SK-N-SH (cell line): ENCODE measurements around the gene PSMD8. TPM values are rescaled to one million over a fixed set of nuclear protein-coding genes. Genes with fewer than 3 reads are reported as not detected.

Experiments used
- CTCF ChIA-PET: fragments of 300-600, 350-600 bp; formaldehyde crosslinking; extraction: SDS; loops from one replicate; lab custom pipeline; 2021; lab: Yijun Ruan, JAX
- POLR2A ChIA-PET: fragments of 350-600 bp; sonication (Branson Sonifier 250); formaldehyde crosslinking; extraction: SDS; loops from one replicate; lab custom pipeline; 2020; ENCODE audit warnings: antibody characterized with exemption, inconsistent platforms; lab: Yijun Ruan, JAX
- DNase-seq: peaks from one replicate; pipeline ENCODE4 v3.0.0; 2012
- H2AFZ ChIP-seq: fragments of 200-600 bp; sonication (generic); 2 replicates; pipeline ENCODE4 v1.8.1; 2016; ENCODE audit warnings: antibody characterized with exemption, mild to moderate bottlenecking, low read depth
- H3F3A ChIP-seq: fragments of 200-600 bp; sonication (generic); replicated peaks from 2 replicates; pipeline ENCODE3; 2016; ENCODE audit warnings: antibody characterized with exemption, mild to moderate bottlenecking; ENCODE audit not compliant: insufficient read depth
- H3K27ac ChIP-seq, 2 experiments: fragments of 200-500 bp in 1 of 2; fragments of 200-600 bp in 1 of 2; sonication (Bioruptor generic) in 1 of 2; sonication (generic), shearing (Covaris generic) in 1 of 2; 2 replicates each; pipeline versions ENCODE4 v1.5.1 to v1.6.1; 2014 to 2016; ENCODE audit warnings: low read depth in 2 of 2, inconsistent platforms in 1 of 2, low read length in 1 of 2, mild to moderate bottlenecking in 1 of 2, mixed read lengths in 1 of 2
- H3K27me3 ChIP-seq: fragments of 200-600 bp; sonication (generic), shearing (Covaris generic); 2 replicates; pipeline ENCODE4 v1.6.1; 2016; ENCODE audit warnings: mixed run types; ENCODE audit not compliant: insufficient read depth
- H3K36me3 ChIP-seq, 2 experiments: fragments of 200-500 bp in 1 of 2; fragments of 200-600 bp in 1 of 2; sonication (Bioruptor generic) in 1 of 2; sonication (generic) in 1 of 2; replicated peaks in 1 of 2; 2 replicates each; pipeline versions ENCODE3 to v1.5.1; 2014 to 2016; ENCODE audit warnings: low read length in 1 of 2, mild to moderate bottlenecking in 1 of 2; ENCODE audit not compliant: insufficient read depth in 2 of 2, control insufficient read depth in 1 of 2
- H3K4me1 ChIP-seq, 2 experiments: fragments of 200-500 bp in 1 of 2; fragments of 200-600 bp in 1 of 2; sonication (Bioruptor generic) in 1 of 2; sonication (generic), shearing (Covaris generic) in 1 of 2; 2 replicates each; pipeline versions ENCODE4 v1.5.1 to v1.6.1; 2014 to 2016; ENCODE audit warnings: low read depth in 1 of 2, low read length in 1 of 2, mixed run types in 1 of 2; ENCODE audit not compliant: insufficient read depth in 2 of 2, control insufficient read depth in 1 of 2
- H3K4me2 ChIP-seq: fragments of 200-600 bp; sonication (generic), shearing (Covaris generic); 2 replicates; pipeline ENCODE4 v1.6.1; 2017; ENCODE audit warnings: mixed run types
- H3K4me3 ChIP-seq, 2 experiments: fragments of 200-500 bp in 1 of 2; fragments of 200-600 bp in 1 of 2; sonication (Bioruptor generic) in 1 of 2; sonication (generic), shearing (Covaris generic) in 1 of 2; 2 replicates each; pipeline versions ENCODE4 v1.5.1 to v1.8.1; 2014 to 2016; ENCODE audit warnings: low read depth in 2 of 2, inconsistent platforms in 1 of 2, low read length in 1 of 2, mild to moderate bottlenecking in 1 of 2, mixed read lengths in 1 of 2, moderate library complexity in 1 of 2
- H3K79me2 ChIP-seq: fragments of 200-600 bp; sonication (generic); 2 replicates; pipeline ENCODE4 v1.8.1; 2017; ENCODE audit warnings: mild to moderate bottlenecking; ENCODE audit not compliant: insufficient read depth
- H3K9ac ChIP-seq: fragments of 200-600 bp; sonication (generic); 2 replicates; pipeline ENCODE4 v1.6.1; 2017; ENCODE audit warnings: mixed run types
- H3K9me2 ChIP-seq: fragments of 200-600 bp; sonication (generic); 2 replicates; pipeline ENCODE4 v1.6.1; 2017; ENCODE audit warnings: mixed run types
- H3K9me3 ChIP-seq: fragments of 200-600 bp; sonication (generic); 2 replicates; pipeline ENCODE4 v1.6.1; 2017; ENCODE audit warnings: mixed run types, mild to moderate bottlenecking, moderate library complexity
- H4K20me1 ChIP-seq: fragments of 200-600 bp; sonication (generic); 2 replicates; pipeline ENCODE4 v1.6.1; 2017; ENCODE audit warnings: mild to moderate bottlenecking, mixed run types; ENCODE audit not compliant: insufficient read depth
- CHD2 ChIP-seq: fragments of 150-350 bp; IDR thresholded peaks from 2 replicates; pipeline ENCODE4 v1.6.1; 2018; ENCODE audit warnings: low read length; ENCODE audit not compliant: partially characterized antibody
- EP300 ChIP-seq, 2 experiments: IDR thresholded peaks; 2 replicates each; pipeline versions ENCODE4 v1.4.0 to v1.6.1; 2012; ENCODE audit warnings: borderline replicate concordance in 1 of 2, low read depth in 1 of 2, low read length in 1 of 2
- EZH2phosphoT487 ChIP-seq: fragments of 200-600 bp; sonication (generic); IDR thresholded peaks from 2 replicates; pipeline ENCODE4 v1.6.1; 2017; ENCODE audit warnings: low read depth, mixed run types, mild to moderate bottlenecking, antibody characterized with exemption, moderate library complexity, borderline replicate concordance
- FOSL2 ChIP-seq: IDR thresholded peaks from 2 replicates; pipeline ENCODE4 v1.4.0; 2012; ENCODE audit warnings: low read depth, mild to moderate bottlenecking, moderate library complexity, borderline replicate concordance
- GABPA ChIP-seq: IDR thresholded peaks from 2 replicates; pipeline ENCODE4 v1.4.0; 2012; ENCODE audit warnings: low read depth, mild to moderate bottlenecking
- GATA2 ChIP-seq: sonication (generic); formaldehyde crosslinking; IDR thresholded peaks from 2 replicates; pipeline ENCODE4 v1.5.0; 2020; ENCODE audit warnings: mild to moderate bottlenecking, missing genetic modification reagents
- JUND ChIP-seq: IDR thresholded peaks from 2 replicates; pipeline ENCODE4 v1.4.0; 2012
- MXI1 ChIP-seq: IDR thresholded peaks from 2 replicates; pipeline ENCODE4 v1.6.1; 2012; ENCODE audit warnings: mild to moderate bottlenecking, low read depth, low read length, improper control_type of control experiment
- NRF1 ChIP-seq: IDR thresholded peaks from 2 replicates; pipeline ENCODE4 v1.6.1; 2012; ENCODE audit warnings: low read depth, mild to moderate bottlenecking, low read length
- POLR2AphosphoS5 ChIP-seq: IDR thresholded peaks from 2 replicates; pipeline ENCODE4 v1.6.1; 2012; ENCODE audit warnings: low read depth, low read length
- RAD21 ChIP-seq: IDR thresholded peaks from 2 replicates; pipeline ENCODE4 v1.6.1; 2012; ENCODE audit warnings: mild to moderate bottlenecking, low read length
- RXRA ChIP-seq: IDR thresholded peaks from 2 replicates; pipeline ENCODE4 v1.4.0; 2012; ENCODE audit warnings: low read depth, mild to moderate bottlenecking, borderline replicate concordance
- SIN3A ChIP-seq: IDR thresholded peaks from 2 replicates; pipeline ENCODE4 v1.6.1; 2012; ENCODE audit warnings: low read depth, mild to moderate bottlenecking, low read length, moderate library complexity, borderline replicate concordance
- TEAD4 ChIP-seq: IDR thresholded peaks from 2 replicates; pipeline ENCODE4 v1.4.0; 2012; ENCODE audit warnings: mild to moderate bottlenecking, borderline replicate concordance; ENCODE audit not compliant: insufficient read depth
- YY1 ChIP-seq: IDR thresholded peaks from 2 replicates; pipeline ENCODE4 v1.4.0; 2012; ENCODE audit warnings: low read depth, mild to moderate bottlenecking
- ZBTB33 ChIP-seq: IDR thresholded peaks from 2 replicates; pipeline ENCODE4 v1.4.0; 2012; ENCODE audit warnings: low read depth, borderline replicate concordance
- WGBS: methylation state at CpG from one replicate; pipeline ENCODE4 v1.1.6; 2017; ENCODE audit warnings: low lambda C conversion rate; 5-methylcytosine and 5-hydroxymethylcytosine counted together
- polyA plus RNA-seq, 3 experiments: library from polyadenylated mRNA; depleted of rRNA; stranded (reverse); fragments of >200 nt; gene quantifications; 2 replicates each; pipeline ENCODE4 v1.2.3, GENCODE V29; 2012
- TF ChIP-seq, protein P1 (sequence below): fragments of 200-600 bp; sonication (generic); IDR thresholded peaks from 2 replicates; pipeline ENCODE4 v1.6.1; 2017; ENCODE audit warnings: antibody characterized with exemption, mild to moderate bottlenecking, moderate library complexity

Gene PSMD8
- polyA plus RNA-seq, 1 of the 3 experiments (the other 2 are of a cell fraction): 400 TPM

- Histone ChIP-seq H3K4me3 (peak overlapping the region; percentile 68 to 96), H2AFZ (peak overlapping the region; percentile 98), H3K27me3 (no peaks in the 10 kb centered on the region), H3K4me1 (peaks cover 0 to 8% of the 10 kb centered on the region in 2 experiments; a peak in 1 of 4 replicates), H3K36me3 (no peaks in the 10 kb centered on the region), H3K79me2 (no peaks in the 10 kb centered on the region), H4K20me1 (no peaks in the 10 kb centered on the region), H3K27ac (peak overlapping the region; percentile 82 to 86), H3K4me2 (peak overlapping the region; percentile 88), H3K9me3 (no peaks in the 10 kb centered on the region)
- POLR2A ChIA-PET: interaction anchor here (2.1 kb wide), 1 partner anchor 38 kb away, joined by 10 read pairs; the partner anchor contains the start of gene PSMD8
- DNase-seq: peak; percentile 92
- TF ChIP-seq CHD2 (peak; percentile 47), POLR2AphosphoS5 (peak; percentile 9; the same call in 1 of the 2 replicates), YY1 (peak; percentile 38; the same call in 1 of the 2 replicates), GABPA (peak; percentile 56; the same call in 1 of the 2 replicates), JUND (no peak)
- TF ChIP-seq, all 33 proteins: peak for 4
- CTCF ChIA-PET: interaction anchor here (0.7 to 7.1 kb wide), 33 partner anchors 9 to 447 kb away, joined by 3 to 76 read pairs (median 5); partner anchors contain the start of genes GGN, KCNK6, PPP1R14A and PSMD8
- H3K9ac ChIP-seq: peak overlapping the region; percentile 57; the same call in 1 of the 2 replicates
- no peaks in the 10 kb centered on the region for H3K9me2 ChIP-seq
- peaks cover 2% of the 10 kb centered on the region for H3F3A ChIP-seq
- under 1% methylated on average over 52 of the region's 52 CpGs for WGBS
These were observed 38.3 kb upstream of the PSMD8 start for GRCh38 chr19:38335949-38336637.

DNA sequence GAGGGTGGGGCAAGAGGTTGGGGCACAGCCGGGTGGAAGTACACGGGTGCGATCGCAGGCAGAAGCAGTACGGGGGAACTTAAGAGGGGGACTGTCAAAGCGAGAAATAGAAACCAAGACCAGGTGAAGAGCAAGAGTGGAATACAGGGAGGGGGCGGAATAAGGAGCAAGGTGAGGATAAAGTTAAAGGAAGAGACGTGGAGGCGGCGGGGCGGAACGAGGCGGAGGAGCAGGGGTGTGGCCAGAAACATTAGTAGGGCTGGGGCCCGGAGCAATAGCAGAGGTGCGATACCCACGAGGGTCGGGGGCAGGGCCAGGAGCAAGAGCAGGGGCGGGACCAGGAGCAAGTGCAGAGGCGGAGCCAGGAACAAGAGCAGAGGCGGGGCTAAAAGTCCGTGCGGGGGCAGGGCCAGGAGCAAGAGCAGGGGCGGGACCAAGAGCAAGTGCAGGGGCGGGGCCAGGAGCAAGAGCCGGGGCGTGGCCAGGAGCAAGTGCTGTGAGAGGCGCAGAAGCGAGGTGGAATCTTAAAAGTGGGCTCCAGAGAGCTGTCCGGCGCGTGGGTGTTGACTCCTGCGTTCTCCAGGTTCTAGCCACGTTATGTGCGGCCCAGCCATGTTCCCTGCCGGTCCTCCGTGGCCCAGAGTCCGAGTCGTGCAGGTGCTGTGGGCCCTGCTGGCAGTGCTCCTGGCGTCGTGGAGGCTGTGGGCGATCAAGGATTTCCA is 37.6 kb upstream of the PSMD8 start:
- Histone ChIP-seq H3K27me3 (no peaks in the 10 kb centered on the region), H3K4me3 (peak overlapping the region; percentile 68 to 96), H3K36me3 (no peaks in the 10 kb centered on the region), H3F3A (peaks cover 2% of the 10 kb centered on the region), H3K4me2 (peak overlapping the region; percentile 88), H3K4me1 (peaks cover 0 to 8% of the 10 kb centered on the region in 2 experiments; a peak in 1 of 4 replicates), H4K20me1 (no peaks in the 10 kb centered on the region), H3K9me2 (no peaks in the 10 kb centered on the region), H3K79me2 (no peaks in the 10 kb centered on the region), H3K27ac (peak overlapping the region; percentile 82 to 86), H2AFZ (peak overlapping the region; percentile 98), H3K9ac (peak overlapping the region; percentile 57; the same call in 1 of the 2 replicates), H3K9me3 (no peaks in the 10 kb centered on the region)
- CTCF ChIA-PET: interaction anchor here (0.9 to 4.9 kb wide), 10 partner anchors 37 to 225 kb away, joined by 3 to 76 read pairs (median 6); partner anchors contain the start of genes FAM98C, GGN, PSMD8 and SPRED3
- WGBS: 1% methylated on average over 29 of the region's 41 CpGs
- POLR2A ChIA-PET: interaction anchor here (0.8 to 2.1 kb wide), 2 partner anchors 10 to 37 kb away, joined by 3 to 10 read pairs; partner anchors contain the start of gene PSMD8
- peak; percentile 90 for DNase-seq
- TF ChIP-seq TEAD4 (no peak), ZBTB33 (no peak), EZH2phosphoT487 (no peak), RXRA (no peak), NRF1 (peak; percentile 47), GATA2 (CRISPR knock-in tag) (no peak), EP300 (IDR thresholded peaks at IDR 0.05; ENCODE audit: borderline replicate concordance in 1 of 2, low read depth in 1 of 2, low read length in 1 of 2) (no peak), GABPA (no peak), POLR2AphosphoS5 (no peak), FOSL2 (no peak), MXI1 (peak; percentile 67), RAD21 (no peak), SIN3A (no peak)
- TF ChIP-seq, protein P1, sequence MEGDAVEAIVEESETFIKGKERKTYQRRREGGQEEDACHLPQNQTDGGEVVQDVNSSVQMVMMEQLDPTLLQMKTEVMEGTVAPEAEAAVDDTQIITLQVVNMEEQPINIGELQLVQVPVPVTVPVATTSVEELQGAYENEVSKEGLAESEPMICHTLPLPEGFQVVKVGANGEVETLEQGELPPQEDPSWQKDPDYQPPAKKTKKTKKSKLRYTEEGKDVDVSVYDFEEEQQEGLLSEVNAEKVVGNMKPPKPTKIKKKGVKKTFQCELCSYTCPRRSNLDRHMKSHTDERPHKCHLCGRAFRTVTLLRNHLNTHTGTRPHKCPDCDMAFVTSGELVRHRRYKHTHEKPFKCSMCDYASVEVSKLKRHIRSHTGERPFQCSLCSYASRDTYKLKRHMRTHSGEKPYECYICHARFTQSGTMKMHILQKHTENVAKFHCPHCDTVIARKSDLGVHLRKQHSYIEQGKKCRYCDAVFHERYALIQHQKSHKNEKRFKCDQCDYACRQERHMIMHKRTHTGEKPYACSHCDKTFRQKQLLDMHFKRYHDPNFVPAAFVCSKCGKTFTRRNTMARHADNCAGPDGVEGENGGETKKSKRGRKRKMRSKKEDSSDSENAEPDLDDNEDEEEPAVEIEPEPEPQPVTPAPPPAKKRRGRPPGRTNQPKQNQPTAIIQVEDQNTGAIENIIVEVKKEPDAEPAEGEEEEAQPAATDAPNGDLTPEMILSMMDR: no peak
